ENCODE results near the gene MYH10.

- TF ChIP-seq, protein P1, sequence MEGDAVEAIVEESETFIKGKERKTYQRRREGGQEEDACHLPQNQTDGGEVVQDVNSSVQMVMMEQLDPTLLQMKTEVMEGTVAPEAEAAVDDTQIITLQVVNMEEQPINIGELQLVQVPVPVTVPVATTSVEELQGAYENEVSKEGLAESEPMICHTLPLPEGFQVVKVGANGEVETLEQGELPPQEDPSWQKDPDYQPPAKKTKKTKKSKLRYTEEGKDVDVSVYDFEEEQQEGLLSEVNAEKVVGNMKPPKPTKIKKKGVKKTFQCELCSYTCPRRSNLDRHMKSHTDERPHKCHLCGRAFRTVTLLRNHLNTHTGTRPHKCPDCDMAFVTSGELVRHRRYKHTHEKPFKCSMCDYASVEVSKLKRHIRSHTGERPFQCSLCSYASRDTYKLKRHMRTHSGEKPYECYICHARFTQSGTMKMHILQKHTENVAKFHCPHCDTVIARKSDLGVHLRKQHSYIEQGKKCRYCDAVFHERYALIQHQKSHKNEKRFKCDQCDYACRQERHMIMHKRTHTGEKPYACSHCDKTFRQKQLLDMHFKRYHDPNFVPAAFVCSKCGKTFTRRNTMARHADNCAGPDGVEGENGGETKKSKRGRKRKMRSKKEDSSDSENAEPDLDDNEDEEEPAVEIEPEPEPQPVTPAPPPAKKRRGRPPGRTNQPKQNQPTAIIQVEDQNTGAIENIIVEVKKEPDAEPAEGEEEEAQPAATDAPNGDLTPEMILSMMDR (conservative IDR thresholded peaks at IDR 0.05): no peak
- TF ChIP-seq EZH2 (IDR thresholded peaks at IDR 0.05; ENCODE audit: low read depth): no peak
Observed at GRCh38 chr17:8679126-8679525, 48.6 kb upstream of the MYH10 start.

Measured in PC-9 (cell line).